Panc1 (cell line): Measurements from ENCODE around the gene GMCL2. TPM values are rescaled to one million over a fixed set of nuclear protein-coding genes. Genes with fewer than 3 reads are reported as not detected.

Source experiments
- ATAC-seq: fragments of 200-7000 bp; cut with Tn5 transposase; 2 replicates; pipeline ENCODE4 v1.9.1; 2020; ENCODE audit warnings: mild to moderate bottlenecking, moderate library complexity
- BruUV-seq: library from RNA; stranded (reverse); fragments of 400-500 nt; replicated peaks from 2 replicates; lab custom pipeline; 2021; lab: Mats Ljungman, UMichigan
- CTCF ChIA-PET: fragments of 300-600 bp; sonication (Branson Sonifier 250); formaldehyde crosslinking; loops from one replicate; lab custom pipeline; 2022; ENCODE audit warnings: antibody characterized with exemption; lab: Charles Lee
- POLR2A ChIA-PET: fragments of 300-600 bp; sonication (Branson Sonifier 250); formaldehyde crosslinking; loops from one replicate; lab custom pipeline; 2022; ENCODE audit warnings: antibody characterized with exemption; lab: Charles Lee
- DNase-seq: peaks from one replicate; pipeline ENCODE4 v3.0.0-alpha.2; 2010; ENCODE audit warnings: low read depth, low spot score
- H3K27ac ChIP-seq: 2 replicates; pipeline ENCODE4 v1.5.1; 2011; ENCODE audit warnings: mild to moderate bottlenecking, low read length, inconsistent platforms
- H3K27me3 ChIP-seq: fragments of 200-500 bp; sonication (Bioruptor generic); 2 replicates; pipeline ENCODE4 v1.6.0; 2014; ENCODE audit warnings: low read length, inconsistent platforms; ENCODE audit not compliant: control insufficient read depth, insufficient read depth
- H3K36me3 ChIP-seq: fragments of 200-500 bp; sonication (Bioruptor generic); 2 replicates; pipeline ENCODE4 v1.5.1; 2014; ENCODE audit warnings: inconsistent platforms, mild to moderate bottlenecking, low read length, moderate library complexity; ENCODE audit not compliant: control insufficient read depth, insufficient read depth
- H3K4me1 ChIP-seq: 2 replicates; pipeline ENCODE4 v1.5.1; 2011; ENCODE audit warnings: inconsistent platforms, mild to moderate bottlenecking, low read length, moderate library complexity; ENCODE audit not compliant: control insufficient read depth, insufficient read depth
- H3K4me3 ChIP-seq, 2 experiments: 2 replicates each; pipeline ENCODE4 v1.5.1; 2011 to 2012; ENCODE audit warnings: low read depth in 2 of 2, low read length in 2 of 2, mild to moderate bottlenecking in 2 of 2, inconsistent platforms in 1 of 2, moderate library complexity in 1 of 2
- H3K9me3 ChIP-seq: fragments of 200-500 bp; sonication (Bioruptor generic); 2 replicates; pipeline ENCODE4 v1.5.1; 2014; ENCODE audit warnings: low read depth, mild to moderate bottlenecking, inconsistent platforms, low read length, moderate library complexity; ENCODE audit not compliant: control insufficient read depth, insufficient read depth
- CTCF ChIP-seq: fragments of 450-650 bp; IDR thresholded peaks from 2 replicates; pipeline ENCODE4 v1.5.1; 2017; ENCODE audit warnings: mild to moderate bottlenecking
- POLR2AphosphoS5 ChIP-seq: IDR thresholded peaks from 2 replicates; pipeline ENCODE4 v1.6.1; 2012; ENCODE audit warnings: mild to moderate bottlenecking, low read depth, low read length, moderate library complexity
- REST ChIP-seq, 2 experiments: IDR thresholded peaks; 2 replicates each; pipeline ENCODE4 v1.6.1; 2011 to 2012; ENCODE audit warnings: low read depth in 2 of 2, control low read depth in 1 of 2, low read length in 1 of 2, mild to moderate bottlenecking in 1 of 2, moderate library complexity in 1 of 2; ENCODE audit not compliant: insufficient read depth in 1 of 2
- SIN3A ChIP-seq: IDR thresholded peaks from 2 replicates; pipeline ENCODE4 v1.6.1; 2012; ENCODE audit warnings: low read depth, mild to moderate bottlenecking, low read length, moderate library complexity, borderline replicate concordance; ENCODE audit not compliant: insufficient read depth
- TCF7L2 ChIP-seq: IDR thresholded peaks from 2 replicates; pipeline ENCODE4 v1.6.1; 2011; ENCODE audit warnings: mild to moderate bottlenecking, low read depth, low read length, inconsistent platforms
- in situ Hi-C: cut with HindIII; loops from 2 replicates; pipeline ENCODE4 v1.10.0; 2016; ENCODE audit warnings: low sequenced_read_pairs, low pct_unique_long_range_greater_than_20kb
- intact Hi-C: fragments of 100-400 bp; cut with micrococcal nuclease; formaldehyde crosslinking; loops from one replicate; pipeline ENCODE4 v1.10.0; 2022; ENCODE audit not compliant: unreplicated experiment
- total RNA-seq: library from RNA; stranded (reverse); gene quantifications from one replicate; pipeline ENCODE4 v1.2.1, GENCODE V29; 2021; ENCODE audit not compliant: unreplicated experiment

Gene GMCL2
- total RNA-seq, 1 experiment from 2014 or later, result not detected

- H3K4me1 ChIP-seq, result no peaks in the 10 kb centered on the region
- no peaks in the 10 kb centered on the region for H3K9me3 ChIP-seq
- DNase-seq, result no peak
- peak; percentile 11; the same call in 1 of the 2 replicates for ATAC-seq
- POLR2A ChIA-PET, result no interaction called here
- CTCF ChIA-PET, result interaction anchor here (0.7 kb wide), 1 partner anchor 27 kb away, joined by 3 read pairs; no protein-coding TSS in a partner anchor
- H3K27ac ChIP-seq, result no peak overlapping the region
- no peaks in the 10 kb centered on the region for H3K27me3 ChIP-seq
- intact Hi-C loops (no loop called here), in situ Hi-C loops (no loop called here)
- H3K4me3 ChIP-seq, result no peak overlapping the region
- no peaks in the 10 kb centered on the region for H3K36me3 ChIP-seq
- BruUV-seq, result no TSS peak
- TF ChIP-seq TCF7L2 (no peak), CTCF (no peak), SIN3A (no peak), POLR2AphosphoS5 (no peak), REST (IDR thresholded peaks at IDR 0.05; ENCODE audit: insufficient read depth in 1 of 2, low read depth in 2 of 2, low read length in 1 of 2) (no peak)
Observed at GRCh38 chr5:178223828-178224335, 36.7 kb upstream of the GMCL2 start.

- CTCF ChIA-PET, result interaction anchor here (0.7 kb wide), 1 partner anchor 28 kb away, joined by 3 read pairs; no protein-coding TSS in a partner anchor
- no peaks in the 10 kb centered on the region for H3K4me1 ChIP-seq
- H3K9me3 ChIP-seq, result no peaks in the 10 kb centered on the region
- no TSS peak for BruUV-seq
- H3K27ac ChIP-seq, result no peak overlapping the region
- in situ Hi-C loops, result no loop called here
- DNase-seq (no peak), ATAC-seq (peak; percentile 54; the same call in 1 of the 2 replicates)
- no peak overlapping the region for H3K4me3 ChIP-seq
- intact Hi-C loops, result no loop called here
- TF ChIP-seq TCF7L2 (no peak), POLR2AphosphoS5 (0 out of 2 replicates have a peak, but pooled peaks have one; percentile 29), SIN3A (no peak), REST (IDR thresholded peaks at IDR 0.05; ENCODE audit: insufficient read depth in 1 of 2, low read depth in 2 of 2, low read length in 1 of 2) (no peak), CTCF (no peak)
- H3K36me3 ChIP-seq, result no peaks in the 10 kb centered on the region
- no peaks in the 10 kb centered on the region for H3K27me3 ChIP-seq
- POLR2A ChIA-PET, result no interaction called here
Observed at GRCh38 chr5:178223196-178223773, 36.1 kb upstream of the GMCL2 start.
